Mesothelial cell of epicardium (in vitro differentiated cells): ENCODE data around the gene RNF208. TPM values are rescaled to one million over a fixed set of nuclear protein-coding genes. Genes with fewer than 3 reads are reported as not detected.
"Not testable (repeated sequence)": the region's sequence is repeated elsewhere in the genome, so short reads cannot be mapped to it uniquely, and the experiment has no call there.

Experiments used
- DNase-seq, 2 experiments: peaks; one replicate each; pipeline ENCODE4 v3.0.0; 2021; ENCODE audit warnings: low spot score in 2 of 2; ENCODE audit not compliant: unreplicated experiment in 2 of 2
- H3K27ac Mint-ChIP-seq: 2 replicates; pipeline ENCODE4 v1.8.0; 2021; ENCODE audit warnings: mixed read lengths
- H3K27me3 Mint-ChIP-seq: 2 replicates; pipeline ENCODE4 v1.8.0; 2021; ENCODE audit warnings: low read depth, mixed read lengths
- H3K36me3 Mint-ChIP-seq: 2 replicates; pipeline ENCODE4 v1.8.0; 2021; ENCODE audit warnings: mixed read lengths
- H3K4me1 Mint-ChIP-seq: 2 replicates; pipeline ENCODE4 v1.8.0; 2021; ENCODE audit warnings: mixed read lengths
- H3K4me3 Mint-ChIP-seq: 2 replicates; pipeline ENCODE4 v1.8.0; 2021; ENCODE audit warnings: mild to moderate bottlenecking, moderate library complexity, mixed read lengths
- H3K9me3 Mint-ChIP-seq: 2 replicates; pipeline ENCODE4 v1.8.0; 2021; ENCODE audit warnings: mixed read lengths
- CTCF ChIP-seq: fragments of 200-600 bp; sonication (generic); IDR thresholded peaks from one replicate; pipeline ENCODE4 v1.5.0; 2021; ENCODE audit warnings: antibody characterized with exemption; ENCODE audit not compliant: unreplicated experiment
- total RNA-seq: library from RNA; stranded (reverse); gene quantifications from 3 replicates; pipeline ENCODE4 v1.2.1, GENCODE V29; 2021

RNF208 gene
- total RNA-seq, 1 donor from 2014 or later = 13.9 TPM

DNA sequence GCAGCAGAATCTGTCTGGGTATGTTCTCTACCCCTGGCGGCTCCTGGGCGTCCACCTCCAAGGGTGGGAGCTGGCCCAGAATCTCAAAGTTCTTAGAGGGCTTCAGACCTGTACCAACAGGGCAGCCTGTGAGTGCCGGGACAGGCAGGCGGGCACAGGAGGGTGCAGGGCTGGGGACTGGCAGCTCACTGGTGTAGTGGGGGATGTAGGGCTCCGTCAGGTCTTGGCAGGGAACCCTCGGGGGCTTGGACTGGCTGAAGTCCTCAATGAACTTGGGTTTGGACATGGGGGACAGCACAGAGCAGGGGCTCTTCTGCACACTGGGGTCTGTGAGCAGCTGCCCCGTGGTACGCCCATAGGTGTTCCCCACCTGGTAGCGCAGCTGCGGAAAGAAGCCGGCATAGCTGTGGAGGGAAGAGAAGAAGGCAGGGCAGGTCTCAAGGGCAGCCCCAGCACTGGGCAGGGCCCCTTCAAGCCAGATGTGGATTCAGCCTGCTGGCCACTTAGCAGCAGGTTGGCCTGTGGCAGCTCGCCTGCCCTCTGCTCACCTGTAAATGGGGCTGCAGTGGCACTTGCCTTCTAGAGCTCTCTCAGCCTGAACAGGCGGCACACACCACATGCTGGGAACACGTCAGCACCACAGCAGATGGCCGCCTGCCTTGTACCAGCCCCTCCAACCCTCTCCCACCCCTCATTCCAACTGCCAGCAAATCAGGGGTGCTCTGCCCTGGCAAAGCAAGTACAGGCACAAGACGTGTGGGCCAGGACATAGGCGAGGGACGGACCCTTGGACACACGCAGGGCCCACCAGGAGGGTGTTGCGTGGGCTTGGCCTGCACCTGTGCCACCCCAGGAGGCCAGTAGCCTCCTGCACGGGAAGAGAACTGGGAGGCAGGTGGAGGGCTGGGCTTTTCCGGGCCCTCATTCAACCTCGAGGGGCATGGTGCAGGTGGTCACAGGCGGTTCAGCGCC, 23.7 kb upstream of the RNF208 start:
- H3K36me3 Mint-ChIP-seq = peaks cover 12% of the 10 kb centered on the region
- no peak for TF ChIP-seq CTCF
- peaks cover 10% of the 10 kb centered on the region for H3K4me1 Mint-ChIP-seq
- no peak overlapping the region for H3K4me3 Mint-ChIP-seq
- no peaks in the 10 kb centered on the region for H3K9me3 Mint-ChIP-seq
- no peak for DNase-seq
- H3K27ac Mint-ChIP-seq = no peak overlapping the region
- H3K27me3 Mint-ChIP-seq = no peaks in the 10 kb centered on the region

- H3K4me1 Mint-ChIP-seq = peaks cover 13% of the 10 kb centered on the region
- H3K36me3 Mint-ChIP-seq = peaks cover 12% of the 10 kb centered on the region
- H3K27me3 Mint-ChIP-seq = no peaks in the 10 kb centered on the region
- H3K9me3 Mint-ChIP-seq = no peaks in the 10 kb centered on the region
- no peak overlapping the region for H3K4me3 Mint-ChIP-seq
- H3K27ac Mint-ChIP-seq = no peak overlapping the region
- no peak for DNase-seq
- no peak for TF ChIP-seq CTCF
Measured at GRCh38 chr9:137244486-137245449, 22.7 kb upstream of the RNF208 start.

DNA sequence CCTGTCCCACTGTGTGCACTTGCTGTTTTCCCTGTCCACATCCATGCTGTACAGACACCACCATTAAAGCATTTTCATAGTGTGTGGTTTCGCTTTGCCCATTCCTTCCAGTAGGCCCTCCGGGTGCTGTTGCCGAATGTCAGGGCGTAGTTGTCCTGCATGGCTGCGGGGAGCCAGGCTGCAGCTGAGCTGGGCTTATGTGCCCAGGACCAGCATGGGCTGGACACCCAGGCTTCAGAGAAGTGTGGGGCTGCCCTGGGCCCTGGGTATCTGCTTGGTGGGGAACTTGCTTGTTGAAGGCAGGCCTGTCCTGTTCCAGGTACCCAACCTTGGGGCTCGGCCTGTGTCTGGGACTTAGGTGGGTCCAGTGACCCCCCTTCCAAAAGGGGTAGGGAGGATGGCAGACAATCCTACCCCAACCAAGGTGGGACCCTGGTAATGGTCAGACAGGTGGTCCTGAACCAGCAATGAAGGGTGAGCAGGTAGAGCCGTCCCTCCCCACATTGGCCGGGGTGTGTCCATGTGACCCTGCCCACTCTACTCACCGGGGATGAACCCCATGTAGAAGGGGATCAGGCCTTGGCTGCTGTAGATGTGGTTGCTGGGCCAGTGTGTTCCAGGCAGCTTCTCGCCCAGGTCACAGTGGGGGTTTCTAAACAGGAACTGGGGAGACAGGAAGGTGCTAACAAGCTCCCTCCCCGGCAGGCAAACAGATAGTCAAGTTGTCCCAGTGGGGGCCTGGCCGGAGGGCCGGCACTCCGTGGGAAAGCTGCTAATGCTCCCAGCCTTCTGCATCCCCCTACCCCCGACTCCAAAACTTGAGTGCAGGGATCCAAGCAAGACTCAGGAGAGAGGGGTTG, 21.8 kb upstream of the RNF208 start:
- no peak overlapping the region for H3K27ac Mint-ChIP-seq
- peak overlapping the region; percentile 6 for H3K4me3 Mint-ChIP-seq
- DNase-seq = no peak
- no peaks in the 10 kb centered on the region for H3K27me3 Mint-ChIP-seq
- H3K36me3 Mint-ChIP-seq = peaks cover 12% of the 10 kb centered on the region
- no peak for TF ChIP-seq CTCF
- no peaks in the 10 kb centered on the region for H3K9me3 Mint-ChIP-seq
- H3K4me1 Mint-ChIP-seq = peaks cover 20% of the 10 kb centered on the region

DNA sequence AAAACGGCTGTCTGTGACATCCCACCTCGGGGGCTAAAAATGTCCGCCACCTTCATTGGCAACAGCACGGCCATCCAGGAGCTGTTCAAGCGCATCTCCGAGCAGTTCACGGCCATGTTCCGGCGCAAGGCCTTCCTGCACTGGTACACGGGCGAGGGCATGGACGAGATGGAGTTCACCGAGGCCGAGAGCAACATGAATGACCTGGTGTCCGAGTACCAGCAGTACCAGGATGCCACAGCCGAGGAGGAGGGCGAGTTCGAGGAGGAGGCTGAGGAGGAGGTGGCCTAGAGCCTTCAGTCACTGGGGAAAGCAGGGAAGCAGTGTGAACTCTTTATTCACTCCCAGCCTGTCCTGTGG, 21.2 kb upstream of the RNF208 start:
- Mint-ChIP-seq H3K36me3 (peaks cover 12% of the 10 kb centered on the region), H3K4me1 (peaks cover 22% of the 10 kb centered on the region), H3K4me3 (peak overlapping the region; percentile 74)
- H3K9me3 Mint-ChIP-seq, H3K27ac Mint-ChIP-seq, H3K27me3 Mint-ChIP-seq, DNase-seq: not testable (repeated sequence)

GRCh38 chr9:137242269-137243203, 20.5 kb upstream of the RNF208 start:
- peaks cover 24% of the 10 kb centered on the region for H3K4me1 Mint-ChIP-seq
- H3K27me3 Mint-ChIP-seq = no peaks in the 10 kb centered on the region
- no peaks in the 10 kb centered on the region for H3K9me3 Mint-ChIP-seq
- TF ChIP-seq CTCF = no peak
- peak overlapping the region; percentile 74 for H3K4me3 Mint-ChIP-seq
- H3K36me3 Mint-ChIP-seq = peaks cover 12% of the 10 kb centered on the region
- H3K27ac Mint-ChIP-seq = peak overlapping the region; percentile 73
- no peak for DNase-seq
